ENCODE measurements around the gene GPN3.
"Not testable (repeated sequence)": the region's sequence is repeated elsewhere in the genome, so short reads cannot be mapped to it uniquely, and the experiment has no call there.

Gene GPN3

GRCh38 chr12:110449799-110450497 lies 18.1 kb downstream of the GPN3 start, which contains the start of gene ARPC3:
Gene ARPC3, minus strand, starts transcription at chr12:110450337. Its CDS starts 77 bp downstream, at chr12:110450260.
- in situ Hi-C loops (cut with HindIII; ENCODE audit: low sequenced_read_pairs): no loop called here

- in situ Hi-C loops (cut with HindIII; ENCODE audit: low sequenced_read_pairs): no loop called here
Measured at GRCh38 chr12:110444455-110444854, 23.6 kb downstream of the GPN3 start.

GRCh38 chr12:110436231-110436630 lies 31.8 kb downstream of the GPN3 start:
- in situ Hi-C loops (cut with HindIII; ENCODE audit: low sequenced_read_pairs): no loop called here

- in situ Hi-C loops (cut with HindIII; ENCODE audit: low sequenced_read_pairs): no loop called here
Measured at GRCh38 chr12:110431957-110432587, 36.0 kb downstream of the GPN3 start.

- in situ Hi-C loops (cut with HindIII; ENCODE audit: low sequenced_read_pairs): not testable (repeated sequence)
Measured at GRCh38 chr12:110429676-110430075, 38.4 kb downstream of the GPN3 start.

GRCh38 chr12:110426406-110426805 lies 41.7 kb downstream of the GPN3 start:
- in situ Hi-C loops (cut with HindIII; ENCODE audit: low sequenced_read_pairs): no loop called here

- in situ Hi-C loops (cut with HindIII; ENCODE audit: low sequenced_read_pairs): no loop called here
Measured at GRCh38 chr12:110424237-110424636, 43.8 kb downstream of the GPN3 start.

- in situ Hi-C loops (cut with HindIII; ENCODE audit: low sequenced_read_pairs): no loop called here
Measured at GRCh38 chr12:110421701-110422100, 46.4 kb downstream of the GPN3 start.

GRCh38 chr12:110421159-110421661 lies 46.8 kb downstream of the GPN3 start:
- in situ Hi-C loops (cut with HindIII; ENCODE audit: low sequenced_read_pairs): no loop called here

GRCh38 chr12:110420644-110421043 lies 47.4 kb downstream of the GPN3 start:
- in situ Hi-C loops (cut with HindIII; ENCODE audit: low sequenced_read_pairs): not testable (repeated sequence)

GRCh38 chr12:110417113-110417512 lies 50.9 kb downstream of the GPN3 start:
- in situ Hi-C loops (cut with HindIII; ENCODE audit: low sequenced_read_pairs): not testable (repeated sequence)

- in situ Hi-C loops (cut with HindIII; ENCODE audit: low sequenced_read_pairs): not testable (repeated sequence)
Measured at GRCh38 chr12:110410086-110410485, 58.0 kb downstream of the GPN3 start.

- in situ Hi-C loops (cut with HindIII; ENCODE audit: low sequenced_read_pairs): not testable (repeated sequence)
Measured at GRCh38 chr12:110405126-110405662, 62.9 kb downstream of the GPN3 start.

- in situ Hi-C loops (cut with HindIII; ENCODE audit: low sequenced_read_pairs): no loop called here
Measured at GRCh38 chr12:110403976-110404682, 63.9 kb downstream of the GPN3 start.

GRCh38 chr12:110403146-110403975 lies 64.7 kb downstream of the GPN3 start, which contains the start of gene ANAPC7:
Gene ANAPC7, minus strand, starts transcription at chr12:110403708. Its CDS starts 81 bp downstream, at chr12:110403627.
- in situ Hi-C loops (cut with HindIII; ENCODE audit: low sequenced_read_pairs): no loop called here

All from DLD1 (cell line).